GM23338 (cell line): ENCODE measurements around the gene ATP5MC2. TPM values are rescaled to one million over a fixed set of nuclear protein-coding genes. Genes with fewer than 3 reads are reported as not detected.

ENCODE experiments used
- ATAC-seq: fragments of 200-7000 bp; cut with Tn5 transposase; 3 replicates; pipeline ENCODE4 v1.9.1; 2020
- DNase-seq: peaks from one replicate; pipeline ENCODE4 v3.0.0-alpha.2; 2015; ENCODE audit warnings: low spot score
- H2AFZ ChIP-seq: fragments of 200-600 bp; sonication (generic); 2 replicates; pipeline ENCODE4 v1.8.0; 2016; ENCODE audit warnings: antibody characterized with exemption, mild to moderate bottlenecking, moderate library complexity
- H3F3A ChIP-seq: fragments of 200-600 bp; sonication (generic); replicated peaks from 2 replicates; pipeline ENCODE4 v1.8.0; 2017; ENCODE audit warnings: antibody characterized with exemption, mixed run types, low read depth
- H3K27ac ChIP-seq: fragments of 200-600 bp; sonication (generic); 2 replicates; pipeline ENCODE4 v1.6.1; 2016; ENCODE audit warnings: low read depth
- H3K27me3 ChIP-seq: fragments of 200-600 bp; sonication (generic); 2 replicates; pipeline ENCODE4 v1.8.0; 2016; ENCODE audit warnings: mild to moderate bottlenecking, mixed run types, moderate library complexity; ENCODE audit not compliant: insufficient read depth
- H3K36me3 ChIP-seq: fragments of 200-600 bp; sonication (generic); 2 replicates; pipeline ENCODE4 v1.8.0; 2016; ENCODE audit warnings: mild to moderate bottlenecking; ENCODE audit not compliant: insufficient read depth
- H3K4me1 ChIP-seq: fragments of 200-600 bp; sonication (generic); 2 replicates; pipeline ENCODE4 v1.8.0; 2016; ENCODE audit warnings: mild to moderate bottlenecking, moderate library complexity; ENCODE audit not compliant: insufficient read depth
- H3K4me2 ChIP-seq: fragments of 200-600 bp; sonication (generic); 2 replicates; pipeline ENCODE4 v1.7.1; 2017; ENCODE audit warnings: mixed run types
- H3K4me3 ChIP-seq: fragments of 200-600 bp; sonication (generic); 2 replicates; pipeline ENCODE4 v1.6.1; 2016; ENCODE audit warnings: mixed run types
- H3K79me2 ChIP-seq: fragments of 200-600 bp; sonication (generic); replicated peaks from 2 replicates; pipeline ENCODE4 v1.8.0; 2017; ENCODE audit warnings: mild to moderate bottlenecking; ENCODE audit not compliant: insufficient read depth
- H3K9me2 ChIP-seq: fragments of 200-600 bp; sonication (generic); 2 replicates; pipeline ENCODE4 v1.8.0; 2017; ENCODE audit not compliant: insufficient read depth
- H4K20me1 ChIP-seq: fragments of 200-600 bp; sonication (generic); replicated peaks from 2 replicates; pipeline ENCODE4 v1.8.0; 2017; ENCODE audit warnings: mild to moderate bottlenecking; ENCODE audit not compliant: insufficient read depth
- H3K27ac Mint-ChIP-seq: 2 replicates; pipeline ENCODE4 v1.8.0; 2020; ENCODE audit warnings: inconsistent platforms, mild to moderate bottlenecking, moderate library complexity, mixed read lengths
- H3K27me3 Mint-ChIP-seq: 3 replicates; pipeline ENCODE4 v1.8.0; 2022; ENCODE audit warnings: low read depth, mild to moderate bottlenecking, moderate library complexity, mixed read lengths, inconsistent platforms; ENCODE audit not compliant: insufficient read depth, poor library complexity
- H3K36me3 Mint-ChIP-seq: 3 replicates; pipeline ENCODE4 v1.8.0; 2021; ENCODE audit warnings: low read depth, mild to moderate bottlenecking, inconsistent platforms, moderate library complexity, mixed read lengths
- H3K4me1 Mint-ChIP-seq: 3 replicates; pipeline ENCODE4 v1.8.0; 2020; ENCODE audit warnings: mild to moderate bottlenecking, inconsistent platforms, mixed read lengths
- H3K4me3 Mint-ChIP-seq: 3 replicates; pipeline ENCODE4 v1.8.0; 2021; ENCODE audit warnings: moderate library complexity, mild to moderate bottlenecking, inconsistent platforms, mixed read lengths
- H3K9me3 Mint-ChIP-seq: 3 replicates; pipeline ENCODE4 v1.8.0; 2020; ENCODE audit warnings: moderate library complexity, mild to moderate bottlenecking, inconsistent platforms, mixed read lengths
- CREB1 ChIP-seq: fragments of 250-450 bp; sonication (Bioruptor Pico); IDR thresholded peaks from 2 replicates; pipeline ENCODE4 v1.5.0; 2020; ENCODE audit warnings: low read depth, mild to moderate bottlenecking, moderate library complexity
- EZH2 ChIP-seq: fragments of 200-600 bp; sonication (generic); IDR thresholded peaks from one replicate; pipeline ENCODE4 v1.8.0; 2017; ENCODE audit warnings: antibody characterized with exemption, mild to moderate bottlenecking, low read depth; ENCODE audit not compliant: unreplicated experiment
- EZH2phosphoT487 ChIP-seq: fragments of 200-600 bp; sonication (generic); IDR thresholded peaks from one replicate; pipeline ENCODE4 v1.8.1; 2018; ENCODE audit warnings: antibody characterized with exemption; ENCODE audit not compliant: unreplicated experiment
- JUNB ChIP-seq: IDR thresholded peaks from one replicate; pipeline ENCODE4 v1.6.1; 2016; ENCODE audit warnings: antibody characterized with exemption; ENCODE audit not compliant: unreplicated experiment
- NANOG ChIP-seq: IDR thresholded peaks from 2 replicates; pipeline ENCODE4 v1.6.1; 2016; ENCODE audit warnings: antibody characterized with exemption, borderline replicate concordance
- POLR2AphosphoS5 ChIP-seq: IDR thresholded peaks from 2 replicates; pipeline ENCODE4 v1.6.1; 2016; ENCODE audit warnings: antibody characterized with exemption, low read depth
- STAT1 ChIP-seq: IDR thresholded peaks from one replicate; pipeline ENCODE4 v1.6.1; 2016; ENCODE audit warnings: antibody characterized with exemption; ENCODE audit not compliant: unreplicated experiment
- ZNF114 ChIP-seq: fragments of 250-450 bp; sonication (Bioruptor Pico); IDR thresholded peaks from 2 replicates; pipeline ENCODE4 v1.5.0; 2020; ENCODE audit warnings: mild to moderate bottlenecking, moderate library complexity
- ZNF331 ChIP-seq: fragments of 250-450 bp; sonication (Bioruptor Pico); IDR thresholded peaks from 2 replicates; pipeline ENCODE4 v1.5.0; 2020; ENCODE audit warnings: low read depth, mild to moderate bottlenecking, moderate library complexity
- polyA plus RNA-seq: library from polyadenylated mRNA; unstranded; fragments of >200 nt; fragmentation: Nextera tagmentation; extraction: Ambion mirVana; gene quantifications from 2 replicates; pipeline ENCODE4 v1.2.1, GENCODE V29; 2016
- total RNA-seq: library from RNA; depleted of rRNA; stranded (reverse); fragments of >200 nt; shearing (Covaris generic); gene quantifications from 2 replicates; pipeline ENCODE4 v1.2.3, GENCODE V29; 2014
- TF ChIP-seq, protein P1 (sequence below): fragments of 250-450 bp; sonication (Bioruptor Pico); IDR thresholded peaks from 2 replicates; pipeline ENCODE4 v1.5.0; 2020; ENCODE audit warnings: mild to moderate bottlenecking, moderate library complexity
- TF ChIP-seq, protein P2 (sequence below), 2 experiments: fragments of 200-600 bp in 1 of 2; sonication (generic) in 1 of 2; conservative IDR thresholded peaks; 2 replicates each; pipeline versions ENCODE4 v1.5.1 to v1.6.1; 2016 to 2017; ENCODE audit warnings: antibody characterized with exemption in 2 of 2, low read depth in 2 of 2, mild to moderate bottlenecking in 2 of 2, moderate library complexity in 1 of 2
- TF ChIP-seq, protein P3 (sequence below): IDR thresholded peaks from one replicate; pipeline ENCODE4 v1.6.1; 2018; ENCODE audit warnings: antibody characterized with exemption; ENCODE audit not compliant: unreplicated experiment
- TF ChIP-seq, protein P4 (sequence below): IDR thresholded peaks from 2 replicates; pipeline ENCODE4 v1.6.1; 2016; ENCODE audit warnings: antibody characterized with exemption

Gene ATP5MC2
- total and polyA plus RNA-seq, 2 experiments from 2014 or later: 362 to 821 TPM

- Mint-ChIP-seq H3K36me3 (no peaks in the 10 kb centered on the region), H3K4me1 (no peaks in the 10 kb centered on the region), H3K4me3 (no peak overlapping the region), H3K9me3 (peaks cover 3% of the 10 kb centered on the region; the same call in 2 of the 3 replicates), H3K27ac (no peak overlapping the region), H3K27me3 (no peaks in the 10 kb centered on the region)
- no peak for DNase-seq
- no peaks in the 10 kb centered on the region for H3F3A ChIP-seq
- H3K79me2 ChIP-seq: no peaks in the 10 kb centered on the region
- no peaks in the 10 kb centered on the region for H3K27me3 ChIP-seq
- no peak overlapping the region for H3K27ac ChIP-seq
- no peaks in the 10 kb centered on the region for H3K4me1 ChIP-seq
- H2AFZ ChIP-seq: no peak overlapping the region
- no peak overlapping the region for H3K4me2 ChIP-seq
- H3K4me3 ChIP-seq: no peak overlapping the region
- no peak for TF ChIP-seq NANOG
- no peak for TF ChIP-seq ZNF331 (CRISPR knock-in tag)
- no peak for TF ChIP-seq EZH2
- TF ChIP-seq STAT1: no peak
- no peak for TF ChIP-seq POLR2AphosphoS5
- TF ChIP-seq, protein P1, sequence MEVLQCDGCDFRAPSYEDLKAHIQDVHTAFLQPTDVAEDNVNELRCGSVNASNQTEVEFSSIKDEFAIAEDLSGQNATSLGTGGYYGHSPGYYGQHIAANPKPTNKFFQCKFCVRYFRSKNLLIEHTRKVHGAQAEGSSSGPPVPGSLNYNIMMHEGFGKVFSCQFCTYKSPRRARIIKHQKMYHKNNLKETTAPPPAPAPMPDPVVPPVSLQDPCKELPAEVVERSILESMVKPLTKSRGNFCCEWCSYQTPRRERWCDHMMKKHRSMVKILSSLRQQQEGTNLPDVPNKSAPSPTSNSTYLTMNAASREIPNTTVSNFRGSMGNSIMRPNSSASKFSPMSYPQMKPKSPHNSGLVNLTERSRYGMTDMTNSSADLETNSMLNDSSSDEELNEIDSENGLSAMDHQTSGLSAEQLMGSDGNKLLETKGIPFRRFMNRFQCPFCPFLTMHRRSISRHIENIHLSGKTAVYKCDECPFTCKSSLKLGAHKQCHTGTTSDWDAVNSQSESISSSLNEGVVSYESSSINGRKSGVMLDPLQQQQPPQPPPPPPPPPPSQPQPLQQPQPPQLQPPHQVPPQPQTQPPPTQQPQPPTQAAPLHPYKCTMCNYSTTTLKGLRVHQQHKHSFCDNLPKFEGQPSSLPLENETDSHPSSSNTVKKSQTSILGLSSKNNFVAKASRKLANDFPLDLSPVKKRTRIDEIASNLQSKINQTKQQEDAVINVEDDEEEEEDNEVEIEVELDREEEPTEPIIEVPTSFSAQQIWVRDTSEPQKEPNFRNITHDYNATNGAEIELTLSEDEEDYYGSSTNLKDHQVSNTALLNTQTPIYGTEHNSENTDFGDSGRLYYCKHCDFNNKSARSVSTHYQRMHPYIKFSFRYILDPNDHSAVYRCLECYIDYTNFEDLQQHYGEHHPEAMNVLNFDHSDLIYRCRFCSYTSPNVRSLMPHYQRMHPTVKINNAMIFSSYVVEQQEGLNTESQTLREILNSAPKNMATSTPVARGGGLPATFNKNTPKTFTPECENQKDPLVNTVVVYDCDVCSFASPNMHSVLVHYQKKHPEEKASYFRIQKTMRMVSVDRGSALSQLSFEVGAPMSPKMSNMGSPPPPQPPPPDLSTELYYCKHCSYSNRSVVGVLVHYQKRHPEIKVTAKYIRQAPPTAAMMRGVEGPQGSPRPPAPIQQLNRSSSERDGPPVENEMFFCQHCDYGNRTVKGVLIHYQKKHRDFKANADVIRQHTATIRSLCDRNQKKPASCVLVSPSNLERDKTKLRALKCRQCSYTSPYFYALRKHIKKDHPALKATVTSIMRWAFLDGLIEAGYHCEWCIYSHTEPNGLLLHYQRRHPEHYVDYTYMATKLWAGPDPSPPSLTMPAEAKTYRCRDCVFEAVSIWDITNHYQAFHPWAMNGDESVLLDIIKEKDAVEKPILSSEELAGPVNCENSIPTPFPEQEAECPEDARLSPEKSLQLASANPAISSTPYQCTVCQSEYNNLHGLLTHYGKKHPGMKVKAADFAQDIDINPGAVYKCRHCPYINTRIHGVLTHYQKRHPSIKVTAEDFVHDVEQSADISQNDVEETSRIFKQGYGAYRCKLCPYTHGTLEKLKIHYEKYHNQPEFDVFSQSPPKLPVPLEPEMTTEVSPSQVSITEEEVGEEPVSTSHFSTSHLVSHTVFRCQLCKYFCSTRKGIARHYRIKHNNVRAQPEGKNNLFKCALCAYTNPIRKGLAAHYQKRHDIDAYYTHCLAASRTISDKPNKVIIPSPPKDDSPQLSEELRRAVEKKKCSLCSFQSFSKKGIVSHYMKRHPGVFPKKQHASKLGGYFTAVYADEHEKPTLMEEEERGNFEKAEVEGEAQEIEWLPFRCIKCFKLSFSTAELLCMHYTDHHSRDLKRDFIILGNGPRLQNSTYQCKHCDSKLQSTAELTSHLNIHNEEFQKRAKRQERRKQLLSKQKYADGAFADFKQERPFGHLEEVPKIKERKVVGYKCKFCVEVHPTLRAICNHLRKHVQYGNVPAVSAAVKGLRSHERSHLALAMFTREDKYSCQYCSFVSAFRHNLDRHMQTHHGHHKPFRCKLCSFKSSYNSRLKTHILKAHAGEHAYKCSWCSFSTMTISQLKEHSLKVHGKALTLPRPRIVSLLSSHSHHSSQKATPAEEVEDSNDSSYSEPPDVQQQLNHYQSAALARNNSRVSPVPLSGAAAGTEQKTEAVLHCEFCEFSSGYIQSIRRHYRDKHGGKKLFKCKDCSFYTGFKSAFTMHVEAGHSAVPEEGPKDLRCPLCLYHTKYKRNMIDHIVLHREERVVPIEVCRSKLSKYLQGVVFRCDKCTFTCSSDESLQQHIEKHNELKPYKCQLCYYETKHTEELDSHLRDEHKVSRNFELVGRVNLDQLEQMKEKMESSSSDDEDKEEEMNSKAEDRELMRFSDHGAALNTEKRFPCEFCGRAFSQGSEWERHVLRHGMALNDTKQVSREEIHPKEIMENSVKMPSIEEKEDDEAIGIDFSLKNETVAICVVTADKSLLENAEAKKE: no peak
- TF ChIP-seq CREB1 (CRISPR knock-in tag): no peak
- TF ChIP-seq, protein P2, sequence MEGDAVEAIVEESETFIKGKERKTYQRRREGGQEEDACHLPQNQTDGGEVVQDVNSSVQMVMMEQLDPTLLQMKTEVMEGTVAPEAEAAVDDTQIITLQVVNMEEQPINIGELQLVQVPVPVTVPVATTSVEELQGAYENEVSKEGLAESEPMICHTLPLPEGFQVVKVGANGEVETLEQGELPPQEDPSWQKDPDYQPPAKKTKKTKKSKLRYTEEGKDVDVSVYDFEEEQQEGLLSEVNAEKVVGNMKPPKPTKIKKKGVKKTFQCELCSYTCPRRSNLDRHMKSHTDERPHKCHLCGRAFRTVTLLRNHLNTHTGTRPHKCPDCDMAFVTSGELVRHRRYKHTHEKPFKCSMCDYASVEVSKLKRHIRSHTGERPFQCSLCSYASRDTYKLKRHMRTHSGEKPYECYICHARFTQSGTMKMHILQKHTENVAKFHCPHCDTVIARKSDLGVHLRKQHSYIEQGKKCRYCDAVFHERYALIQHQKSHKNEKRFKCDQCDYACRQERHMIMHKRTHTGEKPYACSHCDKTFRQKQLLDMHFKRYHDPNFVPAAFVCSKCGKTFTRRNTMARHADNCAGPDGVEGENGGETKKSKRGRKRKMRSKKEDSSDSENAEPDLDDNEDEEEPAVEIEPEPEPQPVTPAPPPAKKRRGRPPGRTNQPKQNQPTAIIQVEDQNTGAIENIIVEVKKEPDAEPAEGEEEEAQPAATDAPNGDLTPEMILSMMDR (conservative IDR thresholded peaks at IDR 0.05; ENCODE audit: low read depth in 2 of 2): no peak
- TF ChIP-seq, protein P3, sequence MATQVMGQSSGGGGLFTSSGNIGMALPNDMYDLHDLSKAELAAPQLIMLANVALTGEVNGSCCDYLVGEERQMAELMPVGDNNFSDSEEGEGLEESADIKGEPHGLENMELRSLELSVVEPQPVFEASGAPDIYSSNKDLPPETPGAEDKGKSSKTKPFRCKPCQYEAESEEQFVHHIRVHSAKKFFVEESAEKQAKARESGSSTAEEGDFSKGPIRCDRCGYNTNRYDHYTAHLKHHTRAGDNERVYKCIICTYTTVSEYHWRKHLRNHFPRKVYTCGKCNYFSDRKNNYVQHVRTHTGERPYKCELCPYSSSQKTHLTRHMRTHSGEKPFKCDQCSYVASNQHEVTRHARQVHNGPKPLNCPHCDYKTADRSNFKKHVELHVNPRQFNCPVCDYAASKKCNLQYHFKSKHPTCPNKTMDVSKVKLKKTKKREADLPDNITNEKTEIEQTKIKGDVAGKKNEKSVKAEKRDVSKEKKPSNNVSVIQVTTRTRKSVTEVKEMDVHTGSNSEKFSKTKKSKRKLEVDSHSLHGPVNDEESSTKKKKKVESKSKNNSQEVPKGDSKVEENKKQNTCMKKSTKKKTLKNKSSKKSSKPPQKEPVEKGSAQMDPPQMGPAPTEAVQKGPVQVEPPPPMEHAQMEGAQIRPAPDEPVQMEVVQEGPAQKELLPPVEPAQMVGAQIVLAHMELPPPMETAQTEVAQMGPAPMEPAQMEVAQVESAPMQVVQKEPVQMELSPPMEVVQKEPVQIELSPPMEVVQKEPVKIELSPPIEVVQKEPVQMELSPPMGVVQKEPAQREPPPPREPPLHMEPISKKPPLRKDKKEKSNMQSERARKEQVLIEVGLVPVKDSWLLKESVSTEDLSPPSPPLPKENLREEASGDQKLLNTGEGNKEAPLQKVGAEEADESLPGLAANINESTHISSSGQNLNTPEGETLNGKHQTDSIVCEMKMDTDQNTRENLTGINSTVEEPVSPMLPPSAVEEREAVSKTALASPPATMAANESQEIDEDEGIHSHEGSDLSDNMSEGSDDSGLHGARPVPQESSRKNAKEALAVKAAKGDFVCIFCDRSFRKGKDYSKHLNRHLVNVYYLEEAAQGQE: no peak
- no peak for TF ChIP-seq EZH2phosphoT487
- no peak for TF ChIP-seq JUNB
- TF ChIP-seq, protein P4, sequence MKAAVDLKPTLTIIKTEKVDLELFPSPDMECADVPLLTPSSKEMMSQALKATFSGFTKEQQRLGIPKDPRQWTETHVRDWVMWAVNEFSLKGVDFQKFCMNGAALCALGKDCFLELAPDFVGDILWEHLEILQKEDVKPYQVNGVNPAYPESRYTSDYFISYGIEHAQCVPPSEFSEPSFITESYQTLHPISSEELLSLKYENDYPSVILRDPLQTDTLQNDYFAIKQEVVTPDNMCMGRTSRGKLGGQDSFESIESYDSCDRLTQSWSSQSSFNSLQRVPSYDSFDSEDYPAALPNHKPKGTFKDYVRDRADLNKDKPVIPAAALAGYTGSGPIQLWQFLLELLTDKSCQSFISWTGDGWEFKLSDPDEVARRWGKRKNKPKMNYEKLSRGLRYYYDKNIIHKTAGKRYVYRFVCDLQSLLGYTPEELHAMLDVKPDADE: no peak
- TF ChIP-seq ZNF114 (CRISPR knock-in tag): no peak
- no peaks in the 10 kb centered on the region for H3K36me3 ChIP-seq
- H3K9me2 ChIP-seq: no peaks in the 10 kb centered on the region
- no peak for ATAC-seq
- H4K20me1 ChIP-seq: no peaks in the 10 kb centered on the region
These were observed 37.8 kb downstream of the ATP5MC2 start for GRCh38 chr12:53638057-53638456.
